HCT116 (cell line): ENCODE measurements around the gene SPESP1. TPM values are rescaled to one million over a fixed set of nuclear protein-coding genes. Genes with fewer than 3 reads are reported as not detected.

Experiments used
- ATAC-seq: fragments of 200-7000 bp; cut with Tn5 transposase; 2 replicates; pipeline ENCODE4 v1.9.1; 2020; ENCODE audit warnings: mild to moderate bottlenecking, moderate library complexity
- BruUV-seq: library from RNA; stranded (reverse); fragments of 400-500 nt; replicated peaks from 2 replicates; lab custom pipeline; 2021; lab: Mats Ljungman, UMichigan
- CTCF ChIA-PET: fragments of 300-600 bp; sonication (Branson Sonifier 250); formaldehyde crosslinking; loops from one replicate; lab custom pipeline; 2021; ENCODE audit warnings: antibody characterized with exemption; lab: Charles Lee
- POLR2A ChIA-PET: fragments of 300-600, 350-600 bp; sonication (Branson Sonifier 250); formaldehyde crosslinking; loops from one replicate; lab custom pipeline; 2021; ENCODE audit warnings: antibody characterized with exemption; lab: Charles Lee
- RAD21 ChIA-PET, 2 experiments: fragments of 300-600 bp; sonication (Branson Sonifier 250); formaldehyde crosslinking; loops; one replicate each; lab custom pipeline; 2023; ENCODE audit warnings: low total read pairs in 2 of 2; ENCODE audit not compliant: uncharacterized antibody in 2 of 2, unreplicated experiment in 2 of 2, low non-redundant PET in 1 of 2; lab: Charles Lee
- DNase-seq: peaks from one replicate; pipeline ENCODE4 v3.0.0-alpha.2; 2010; ENCODE audit warnings: low read depth, low spot score
- H2AFZ ChIP-seq: fragments of 200-600 bp; shearing (Covaris generic), sonication (generic); 2 replicates; pipeline ENCODE4 v1.6.1; 2017; ENCODE audit warnings: low read depth, mixed run types, mixed read lengths, antibody characterized with exemption, low read length; ENCODE audit not compliant: poor library complexity, severe bottlenecking
- H3K27ac ChIP-seq: 2 replicates; pipeline ENCODE4 v1.5.1; 2012; ENCODE audit warnings: low read depth, low read length
- H3K27me3 ChIP-seq: fragments of 200-600 bp; sonication (generic); 2 replicates; pipeline ENCODE4 v1.6.1; 2016; ENCODE audit warnings: mixed run types, low read length, mixed read lengths; ENCODE audit not compliant: insufficient read depth
- H3K36me3 ChIP-seq, 2 experiments: fragments of 200-500 bp in 1 of 2; fragments of 200-600 bp in 1 of 2; sonication (Bioruptor generic) in 1 of 2; sonication (generic) in 1 of 2; 2 replicates each; pipeline versions ENCODE4 v1.5.1 to v1.6.1; 2014 to 2016; ENCODE audit warnings: low read length in 2 of 2, inconsistent platforms in 1 of 2, mixed read lengths in 1 of 2, mixed run types in 1 of 2; ENCODE audit not compliant: insufficient read depth in 2 of 2, control insufficient read depth in 1 of 2
- H3K4me1 ChIP-seq, 2 experiments: fragments of 200-600 bp in 1 of 2; sonication (generic) in 1 of 2; 2 replicates each; pipeline versions ENCODE4 v1.5.1 to v1.6.1; 2012 to 2017; ENCODE audit warnings: low read length in 2 of 2, inconsistent platforms in 1 of 2, mild to moderate bottlenecking in 1 of 2, mixed read lengths in 1 of 2, mixed run types in 1 of 2, moderate library complexity in 1 of 2; ENCODE audit not compliant: insufficient read depth in 2 of 2, control insufficient read depth in 1 of 2
- H3K4me2 ChIP-seq: fragments of 200-600 bp; sonication (generic); 2 replicates; pipeline ENCODE4 v1.6.1; 2017; ENCODE audit warnings: mixed run types, low read length, mixed read lengths
- H3K4me3 ChIP-seq, 2 experiments: fragments of 200-600 bp in 1 of 2; sonication (generic) in 1 of 2; replicated peaks in 1 of 2; 2 replicates each; pipeline ENCODE4 v1.5.1; 2011 to 2016; ENCODE audit warnings: low read length in 2 of 2, control low read depth in 1 of 2, low read depth in 1 of 2, mild to moderate bottlenecking in 1 of 2, mixed read lengths in 1 of 2, mixed run types in 1 of 2
- H3K79me2 ChIP-seq: fragments of 200-600 bp; sonication (generic); 2 replicates; pipeline ENCODE4 v1.6.1; 2017; ENCODE audit warnings: mild to moderate bottlenecking, mixed run types, low read length, moderate library complexity, mixed read lengths; ENCODE audit not compliant: insufficient read depth
- H3K9ac ChIP-seq: fragments of 200-600 bp; sonication (generic); 2 replicates; pipeline ENCODE4 v1.6.1; 2016; ENCODE audit warnings: low read length, mixed read lengths
- H3K9me2 ChIP-seq: fragments of 200-600 bp; sonication (generic), shearing (Covaris generic); 2 replicates; pipeline ENCODE4 v1.6.1; 2017; ENCODE audit warnings: mixed run types, mild to moderate bottlenecking, moderate library complexity; ENCODE audit not compliant: insufficient read depth
- H3K9me3 ChIP-seq, 2 experiments: fragments of 200-500 bp in 1 of 2; fragments of 200-600 bp in 1 of 2; sonication (Bioruptor generic) in 1 of 2; sonication (generic) in 1 of 2; 2 replicates each; pipeline ENCODE4 v1.6.1; 2014 to 2017; ENCODE audit warnings: low read length in 2 of 2, mixed read lengths in 2 of 2, inconsistent platforms in 1 of 2, low read depth in 1 of 2, mild to moderate bottlenecking in 1 of 2, mixed run types in 1 of 2, moderate library complexity in 1 of 2; ENCODE audit not compliant: control insufficient read depth in 1 of 2, insufficient read depth in 1 of 2
- H4K20me1 ChIP-seq: fragments of 200-600 bp; sonication (generic), shearing (Covaris generic); 2 replicates; pipeline ENCODE4 v1.6.1; 2017; ENCODE audit warnings: mixed run types, mild to moderate bottlenecking, moderate library complexity; ENCODE audit not compliant: insufficient read depth
- CEBPB ChIP-seq: IDR thresholded peaks from 2 replicates; pipeline ENCODE4 v1.6.1; 2012; ENCODE audit warnings: low read depth
- FOSL1 ChIP-seq: IDR thresholded peaks from 2 replicates; pipeline ENCODE4 v1.6.1; 2012; ENCODE audit warnings: low read depth
- POLR2A ChIP-seq: IDR thresholded peaks from 2 replicates; pipeline ENCODE4 v1.7.0; 2011; ENCODE audit warnings: borderline replicate concordance; ENCODE audit not compliant: insufficient read depth, insufficient read length; ENCODE audit errors: extremely low read depth
- POLR2AphosphoS5 ChIP-seq: IDR thresholded peaks from 2 replicates; pipeline ENCODE4 v1.6.1; 2011; ENCODE audit warnings: mild to moderate bottlenecking, low read depth, low read length, moderate library complexity
- RAD21 ChIP-seq: IDR thresholded peaks from 2 replicates; pipeline ENCODE4 v1.6.1; 2012; ENCODE audit warnings: low read depth, mild to moderate bottlenecking
- ZNF274 ChIP-seq: fragments of 200-500 bp; sonication (Bioruptor generic); IDR thresholded peaks from 2 replicates; pipeline ENCODE4 v1.6.1; 2014; ENCODE audit warnings: mild to moderate bottlenecking, low read depth, low read length, inconsistent platforms
- intact Hi-C: fragments of 100-400 bp; cut with micrococcal nuclease; formaldehyde crosslinking; loops from 2 replicates; pipeline ENCODE4 v1.10.0; 2022
- total RNA-seq: library from RNA; stranded (reverse); gene quantifications from one replicate; pipeline ENCODE4 v1.2.1, GENCODE V29; 2021; ENCODE audit not compliant: unreplicated experiment
- TF ChIP-seq, protein P1 (sequence below): IDR thresholded peaks from 2 replicates; pipeline ENCODE4 v1.6.1; 2011; ENCODE audit warnings: mild to moderate bottlenecking, low read length, moderate library complexity; ENCODE audit not compliant: insufficient replicate concordance; ENCODE audit errors: extremely low read depth
- TF ChIP-seq, protein P2 (sequence below), 3 experiments: fragments of 200-600 bp in 1 of 3; sonication (generic) in 1 of 3; IDR thresholded peaks in 2 of 3; conservative IDR thresholded peaks in 1 of 3; 2 replicates each; pipeline ENCODE4 v1.5.1; 2012 to 2017; ENCODE audit warnings: low read depth in 2 of 3, low read length in 2 of 3, antibody characterized with exemption in 1 of 3, borderline replicate concordance in 1 of 3, control low read depth in 1 of 3, mild to moderate bottlenecking in 1 of 3, mixed read lengths in 1 of 3, mixed run types in 1 of 3, moderate library complexity in 1 of 3; ENCODE audit not compliant: insufficient read depth in 1 of 3

The SPESP1 gene
- total RNA-seq, 1 experiment from 2014 or later, result not detected

DNA sequence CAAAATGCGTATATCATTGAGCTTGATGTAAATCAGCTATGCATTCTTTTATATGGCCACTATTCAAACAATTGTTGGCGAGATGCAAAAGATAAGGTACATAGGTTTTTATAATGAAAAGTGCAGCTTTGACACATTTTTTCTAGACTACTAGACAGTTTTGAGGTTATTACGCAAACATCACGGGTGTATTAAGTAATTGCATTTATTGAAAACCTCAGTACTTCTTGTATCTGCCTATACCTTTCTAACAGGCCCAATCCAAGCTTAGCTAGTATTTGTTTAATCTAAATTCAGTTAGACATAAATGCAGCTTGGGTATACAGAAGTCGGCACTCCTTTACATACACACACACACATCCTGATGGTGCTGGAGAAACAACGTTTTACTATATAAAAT is 2.7 kb downstream of the SPESP1 start:
- no TSS peak for BruUV-seq
- TF ChIP-seq POLR2AphosphoS5, result no peak
- TF ChIP-seq, protein P1, sequence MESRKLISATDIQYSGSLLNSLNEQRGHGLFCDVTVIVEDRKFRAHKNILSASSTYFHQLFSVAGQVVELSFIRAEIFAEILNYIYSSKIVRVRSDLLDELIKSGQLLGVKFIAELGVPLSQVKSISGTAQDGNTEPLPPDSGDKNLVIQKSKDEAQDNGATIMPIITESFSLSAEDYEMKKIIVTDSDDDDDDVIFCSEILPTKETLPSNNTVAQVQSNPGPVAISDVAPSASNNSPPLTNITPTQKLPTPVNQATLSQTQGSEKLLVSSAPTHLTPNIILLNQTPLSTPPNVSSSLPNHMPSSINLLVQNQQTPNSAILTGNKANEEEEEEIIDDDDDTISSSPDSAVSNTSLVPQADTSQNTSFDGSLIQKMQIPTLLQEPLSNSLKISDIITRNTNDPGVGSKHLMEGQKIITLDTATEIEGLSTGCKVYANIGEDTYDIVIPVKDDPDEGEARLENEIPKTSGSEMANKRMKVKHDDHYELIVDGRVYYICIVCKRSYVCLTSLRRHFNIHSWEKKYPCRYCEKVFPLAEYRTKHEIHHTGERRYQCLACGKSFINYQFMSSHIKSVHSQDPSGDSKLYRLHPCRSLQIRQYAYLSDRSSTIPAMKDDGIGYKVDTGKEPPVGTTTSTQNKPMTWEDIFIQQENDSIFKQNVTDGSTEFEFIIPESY, result no peak
- no peaks in the 10 kb centered on the region for H4K20me1 ChIP-seq
- H3K27me3 ChIP-seq, result no peaks in the 10 kb centered on the region
- intact Hi-C loops, result no loop called here
- RAD21 ChIA-PET, result no interaction called here
- no peak overlapping the region for H3K27ac ChIP-seq
- POLR2A ChIA-PET, result no interaction called here
- H2AFZ ChIP-seq, result no peak overlapping the region
- DNase-seq (no peak), ATAC-seq (no peak)
- no peak overlapping the region for H3K4me3 ChIP-seq
- no peak overlapping the region for H3K9ac ChIP-seq
- CTCF ChIA-PET, result no interaction called here
- no peaks in the 10 kb centered on the region for H3K79me2 ChIP-seq
- H3K4me1 ChIP-seq, result no peaks in the 10 kb centered on the region
- no peaks in the 10 kb centered on the region for H3K36me3 ChIP-seq
- no peaks in the 10 kb centered on the region for H3K9me2 ChIP-seq
- no peaks in the 10 kb centered on the region for H3K9me3 ChIP-seq
- no peak overlapping the region for H3K4me2 ChIP-seq

DNA sequence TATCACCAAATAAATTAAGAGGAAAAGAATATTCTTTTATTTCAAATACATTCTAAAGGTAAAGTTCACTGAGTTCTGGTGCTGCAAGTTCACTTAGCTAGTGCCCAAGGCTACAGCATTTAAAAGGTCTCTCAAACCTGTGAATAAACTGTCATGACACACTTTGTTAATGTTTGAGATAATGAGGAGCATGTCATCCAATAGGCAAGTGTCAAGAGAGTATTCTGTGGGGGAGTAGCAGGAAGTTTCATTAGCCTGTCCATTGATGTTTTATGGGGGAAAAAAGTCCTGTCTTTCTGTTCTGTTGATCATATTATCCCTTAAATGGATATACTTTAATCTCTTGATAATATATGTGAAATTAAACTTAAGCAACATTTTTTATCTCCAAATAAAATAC is 4.0 kb downstream of the SPESP1 start:
- no peak for TF ChIP-seq POLR2A
- no peak for TF ChIP-seq RAD21
- TF ChIP-seq CEBPB, result no peak
- TF ChIP-seq, protein P1, result no peak
- TF ChIP-seq, protein P2, sequence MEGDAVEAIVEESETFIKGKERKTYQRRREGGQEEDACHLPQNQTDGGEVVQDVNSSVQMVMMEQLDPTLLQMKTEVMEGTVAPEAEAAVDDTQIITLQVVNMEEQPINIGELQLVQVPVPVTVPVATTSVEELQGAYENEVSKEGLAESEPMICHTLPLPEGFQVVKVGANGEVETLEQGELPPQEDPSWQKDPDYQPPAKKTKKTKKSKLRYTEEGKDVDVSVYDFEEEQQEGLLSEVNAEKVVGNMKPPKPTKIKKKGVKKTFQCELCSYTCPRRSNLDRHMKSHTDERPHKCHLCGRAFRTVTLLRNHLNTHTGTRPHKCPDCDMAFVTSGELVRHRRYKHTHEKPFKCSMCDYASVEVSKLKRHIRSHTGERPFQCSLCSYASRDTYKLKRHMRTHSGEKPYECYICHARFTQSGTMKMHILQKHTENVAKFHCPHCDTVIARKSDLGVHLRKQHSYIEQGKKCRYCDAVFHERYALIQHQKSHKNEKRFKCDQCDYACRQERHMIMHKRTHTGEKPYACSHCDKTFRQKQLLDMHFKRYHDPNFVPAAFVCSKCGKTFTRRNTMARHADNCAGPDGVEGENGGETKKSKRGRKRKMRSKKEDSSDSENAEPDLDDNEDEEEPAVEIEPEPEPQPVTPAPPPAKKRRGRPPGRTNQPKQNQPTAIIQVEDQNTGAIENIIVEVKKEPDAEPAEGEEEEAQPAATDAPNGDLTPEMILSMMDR (IDR thresholded peaks at IDR 0.05 in 2 of 3, conservative IDR thresholded peaks at IDR 0.05 in 1 of 3; ENCODE audit: borderline replicate concordance in 1 of 3, insufficient read depth in 1 of 3, low read depth in 2 of 3, low read length in 2 of 3), result no peak
- TF ChIP-seq ZNF274, result no peak
- no peak for TF ChIP-seq FOSL1
- POLR2A ChIA-PET, result no interaction called here
- CTCF ChIA-PET, result interaction anchor here (1.0 kb wide), 1 partner anchor 9 kb away, joined by 4 read pairs; no protein-coding TSS in a partner anchor

More for the DNA sequence above, 4.0 kb downstream of the SPESP1 start:
- H3K36me3 ChIP-seq, result no peaks in the 10 kb centered on the region
- H3K4me2 ChIP-seq, result no peak overlapping the region
- no peak for ATAC-seq
- no peak for DNase-seq
- no peaks in the 10 kb centered on the region for H3K9me3 ChIP-seq
- BruUV-seq, result no TSS peak
- H3K4me1 ChIP-seq, result no peaks in the 10 kb centered on the region
- no peak overlapping the region for H3K4me3 ChIP-seq
- RAD21 ChIA-PET, result no interaction called here
- intact Hi-C loops, result no loop called here
- H3K9ac ChIP-seq, result no peak overlapping the region
- no peaks in the 10 kb centered on the region for H3K9me2 ChIP-seq
- H3K79me2 ChIP-seq, result no peaks in the 10 kb centered on the region
- no peaks in the 10 kb centered on the region for H4K20me1 ChIP-seq
- H2AFZ ChIP-seq, result no peak overlapping the region
- H3K27ac ChIP-seq, result no peak overlapping the region
- no peaks in the 10 kb centered on the region for H3K27me3 ChIP-seq
